Activated T-cell treated with anti-CD3 and anti-CD28 coated beads for 1 hour (primary cell): ENCODE results near the gene MAMDC2.

ENCODE experiments used
- DNase-seq: peaks from one replicate; pipeline ENCODE4 v3.0.0-alpha.2; 2020; ENCODE audit warnings: low read depth

The MAMDC2 gene, protein sequence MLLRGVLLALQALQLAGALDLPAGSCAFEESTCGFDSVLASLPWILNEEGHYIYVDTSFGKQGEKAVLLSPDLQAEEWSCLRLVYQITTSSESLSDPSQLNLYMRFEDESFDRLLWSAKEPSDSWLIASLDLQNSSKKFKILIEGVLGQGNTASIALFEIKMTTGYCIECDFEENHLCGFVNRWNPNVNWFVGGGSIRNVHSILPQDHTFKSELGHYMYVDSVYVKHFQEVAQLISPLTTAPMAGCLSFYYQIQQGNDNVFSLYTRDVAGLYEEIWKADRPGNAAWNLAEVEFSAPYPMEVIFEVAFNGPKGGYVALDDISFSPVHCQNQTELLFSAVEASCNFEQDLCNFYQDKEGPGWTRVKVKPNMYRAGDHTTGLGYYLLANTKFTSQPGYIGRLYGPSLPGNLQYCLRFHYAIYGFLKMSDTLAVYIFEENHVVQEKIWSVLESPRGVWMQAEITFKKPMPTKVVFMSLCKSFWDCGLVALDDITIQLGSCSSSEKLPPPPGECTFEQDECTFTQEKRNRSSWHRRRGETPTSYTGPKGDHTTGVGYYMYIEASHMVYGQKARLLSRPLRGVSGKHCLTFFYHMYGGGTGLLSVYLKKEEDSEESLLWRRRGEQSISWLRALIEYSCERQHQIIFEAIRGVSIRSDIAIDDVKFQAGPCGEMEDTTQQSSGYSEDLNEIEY

DNA sequence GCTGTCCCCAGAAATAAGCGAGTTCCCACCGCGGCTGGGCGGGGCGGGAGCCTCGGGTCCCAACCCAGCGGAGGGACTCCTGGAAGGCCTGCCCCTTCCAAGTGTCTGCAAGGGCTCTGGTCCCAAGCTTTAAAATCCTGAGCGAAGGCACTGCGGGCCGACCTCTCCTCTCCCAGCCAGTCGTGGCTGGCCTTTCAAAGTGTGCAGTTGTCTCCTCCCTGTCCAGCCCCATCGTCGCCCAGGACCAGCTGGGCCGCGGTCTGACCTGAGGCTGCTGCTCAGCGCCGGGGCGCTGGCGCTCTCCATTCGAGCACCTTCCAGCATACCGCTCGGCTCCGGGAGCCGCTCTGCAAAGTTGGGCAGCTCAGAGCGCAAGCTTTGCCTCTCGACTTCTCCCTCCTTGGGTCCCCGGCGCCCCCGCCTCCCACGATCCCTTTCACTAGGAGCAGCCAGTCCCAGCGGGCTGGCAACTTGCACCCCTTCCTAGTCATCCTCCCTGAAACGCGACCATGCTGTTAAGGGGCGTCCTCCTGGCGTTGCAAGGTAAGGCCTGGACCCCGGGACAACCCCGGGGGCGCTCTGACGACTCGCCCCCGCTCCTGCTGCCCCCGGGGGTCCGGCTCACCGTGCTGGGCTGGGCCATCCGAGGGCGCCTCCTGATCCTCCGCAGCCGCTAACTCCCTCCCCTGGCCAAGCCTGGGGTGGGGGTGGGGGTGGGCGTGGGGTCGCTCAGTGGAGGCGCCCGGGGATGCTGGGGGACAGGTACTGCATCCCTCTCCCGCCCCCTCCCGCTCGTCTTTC is at the start of gene MAMDC2:
Gene MAMDC2 (plus strand): TSS at position 160 of the 801 bp plus-strand sequence. CDS start 350 bp downstream, at position 510.
- DNase-seq = no peak

DNA sequence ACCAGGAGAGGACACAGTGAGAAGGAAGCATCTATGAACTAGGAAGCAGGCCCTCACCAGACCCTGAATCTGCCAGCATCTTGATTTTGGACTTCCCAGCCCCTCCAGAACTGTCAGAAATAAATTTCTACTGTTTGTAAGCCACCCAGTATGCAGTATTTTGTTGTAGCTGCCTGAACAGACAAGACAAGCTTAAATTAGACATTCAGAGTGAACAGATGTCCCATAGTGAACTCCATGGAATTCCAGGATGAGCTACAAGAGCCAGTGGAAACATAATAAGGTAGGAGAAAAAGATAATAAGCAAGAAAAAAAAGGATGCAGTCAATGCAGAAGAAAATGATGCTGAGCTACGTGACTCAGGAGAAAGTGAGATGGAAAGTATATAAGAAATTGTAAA is 47.8 kb upstream of the MAMDC2 start:
- DNase-seq = no peak

DNA sequence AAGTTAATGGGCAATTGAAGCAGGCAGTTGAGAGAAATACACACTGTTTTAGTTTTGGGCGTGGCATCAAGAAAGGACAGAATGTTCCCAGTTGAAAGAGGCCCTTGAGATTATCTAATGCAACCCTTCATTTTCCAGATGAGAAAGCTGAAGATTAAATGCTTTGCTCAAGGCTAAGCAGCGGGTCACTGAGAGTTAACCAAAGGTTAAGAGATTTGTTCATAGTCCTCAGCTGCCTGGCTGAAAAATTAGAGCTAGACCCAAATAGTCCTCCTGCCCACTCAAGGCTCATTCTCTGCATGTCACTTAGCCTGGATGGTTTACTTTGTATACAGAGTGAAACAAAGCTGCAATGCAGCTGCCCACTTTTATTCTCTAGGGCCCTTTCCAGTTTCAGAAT is 46.7 kb upstream of the MAMDC2 start:
- no peak for DNase-seq

DNA sequence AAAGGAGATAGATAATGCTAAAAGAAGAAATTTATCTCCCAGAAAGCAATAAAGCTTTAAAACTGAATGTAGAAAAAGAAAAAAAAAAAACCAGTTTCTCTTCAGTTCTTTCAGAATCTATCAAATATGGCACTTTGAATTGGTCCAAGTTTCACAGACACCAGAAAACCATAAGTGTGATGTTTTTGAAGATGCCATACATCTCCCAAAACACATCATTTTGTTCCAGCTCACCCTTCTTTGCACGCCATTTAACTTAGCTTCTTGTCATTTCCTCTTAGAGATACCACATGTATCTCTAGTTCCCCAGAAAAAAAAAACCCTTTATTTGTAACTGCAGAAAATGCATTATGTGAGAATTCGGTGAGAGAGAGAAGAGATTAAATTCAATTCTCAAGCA is 46.1 kb upstream of the MAMDC2 start:
- DNase-seq = no peak

DNA sequence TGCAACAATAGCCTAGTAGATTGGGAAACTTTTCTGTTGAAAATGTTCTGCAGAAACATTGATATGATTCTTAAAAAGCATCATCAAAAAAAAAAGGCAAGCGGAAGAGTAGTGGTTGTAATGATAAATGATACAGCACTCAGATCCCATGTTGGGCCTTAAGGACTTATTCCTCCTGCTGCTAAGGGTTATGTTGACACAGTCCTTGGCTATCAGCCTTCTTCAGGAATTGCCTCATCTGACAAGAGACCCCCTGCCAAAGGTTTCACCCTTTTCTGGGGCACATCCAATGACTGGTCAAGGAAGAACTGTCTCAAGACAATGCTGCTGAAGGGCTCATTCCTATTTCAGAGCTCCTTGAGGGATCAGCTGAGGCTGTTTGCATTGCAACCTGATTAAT is 44.3 kb upstream of the MAMDC2 start:
- no peak for DNase-seq

DNA sequence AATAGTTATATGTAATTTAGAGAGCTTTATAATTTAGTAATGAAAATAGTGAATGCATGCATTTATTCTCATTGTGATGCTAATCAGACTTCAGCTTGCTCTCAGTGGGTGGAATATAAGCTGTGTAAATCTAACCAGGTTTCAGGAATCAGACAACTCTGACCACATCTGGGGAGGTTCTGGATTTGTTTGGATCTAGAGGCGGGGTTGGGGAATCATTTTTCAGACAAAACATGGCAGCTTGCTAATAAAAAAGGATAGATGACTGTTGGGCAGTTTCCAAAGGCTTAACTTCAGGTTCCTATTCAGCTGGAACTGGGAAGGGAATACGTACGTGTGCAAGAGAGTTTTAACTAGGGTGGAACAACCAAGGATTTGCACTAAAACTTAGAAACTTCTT is 43.2 kb upstream of the MAMDC2 start:
- no peak for DNase-seq

DNA sequence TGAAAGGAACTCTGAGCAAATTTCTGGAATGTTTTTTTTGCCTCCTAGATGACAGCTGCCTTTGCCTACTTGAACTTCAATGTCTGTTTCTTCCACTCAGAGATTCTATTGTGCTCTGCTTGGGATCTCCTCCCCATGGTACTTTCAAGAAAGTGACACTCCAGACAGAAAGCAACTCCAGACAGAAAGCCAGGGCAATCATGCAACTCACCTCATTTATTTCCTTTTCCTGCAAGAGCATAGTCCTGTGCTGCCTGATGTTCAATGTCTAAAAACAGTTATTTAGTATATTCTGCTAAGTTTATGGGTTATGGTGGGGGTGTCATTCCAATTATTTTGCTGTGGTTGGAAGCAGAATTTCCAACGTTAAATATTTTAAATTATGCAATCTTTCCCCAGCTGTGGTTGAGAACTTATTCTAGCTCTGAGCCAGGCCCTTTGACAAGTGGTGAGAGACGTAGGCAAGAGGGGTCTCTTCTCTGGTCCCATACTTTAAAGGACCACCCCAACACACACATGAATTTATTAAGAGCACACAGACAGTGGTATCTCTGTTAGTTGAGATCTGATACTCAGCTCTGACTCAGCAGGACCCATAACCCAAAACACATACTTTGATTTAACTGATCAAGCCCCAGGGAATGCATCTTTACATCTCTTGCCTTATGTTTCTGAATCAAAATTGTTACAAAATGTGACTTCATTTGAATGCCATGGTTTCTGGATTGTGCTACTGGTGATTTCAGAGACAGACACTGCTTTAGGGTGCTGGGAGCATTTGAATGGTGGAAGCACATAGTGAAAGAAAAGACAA is 39.5 kb upstream of the MAMDC2 start:
- no peak for DNase-seq

DNA sequence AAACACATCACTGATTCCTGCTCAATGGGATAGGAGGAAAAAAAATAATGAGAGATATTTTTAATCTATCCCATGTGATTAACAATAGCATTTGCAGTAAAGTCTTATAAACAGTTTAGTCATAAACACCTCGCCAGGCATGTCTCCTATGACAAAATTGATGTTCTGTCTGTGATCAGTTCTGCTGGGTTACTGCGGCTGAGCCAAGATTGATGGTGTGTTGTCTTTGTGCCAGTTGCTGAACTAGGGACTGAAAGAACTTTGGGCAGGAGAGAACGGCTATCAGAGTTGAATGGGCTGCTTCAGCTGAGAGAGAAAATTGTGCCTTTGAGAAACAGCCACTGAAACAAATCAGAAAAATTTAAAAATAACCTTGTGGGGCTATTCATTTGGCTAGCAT is 37.3 kb upstream of the MAMDC2 start:
- DNase-seq = no peak

DNA sequence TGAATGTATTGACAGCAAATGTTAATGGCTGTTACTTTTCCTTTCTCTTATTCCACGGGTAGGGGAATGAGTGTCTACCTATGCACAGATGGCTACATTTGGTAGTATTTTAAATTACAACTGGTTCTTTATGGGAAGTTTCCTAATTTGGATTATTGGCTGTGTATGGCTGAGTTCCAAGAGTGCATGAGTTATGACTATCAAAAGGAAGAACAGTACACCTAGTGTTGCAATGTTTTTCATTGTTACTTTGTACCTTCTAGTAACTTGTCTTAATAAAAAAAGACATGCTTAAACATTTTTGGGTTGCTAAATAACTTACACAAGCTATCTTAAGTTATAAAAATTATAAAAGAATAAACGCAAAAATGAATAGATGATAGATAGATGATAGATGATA is 35.8 kb upstream of the MAMDC2 start:
- no peak for DNase-seq

DNA sequence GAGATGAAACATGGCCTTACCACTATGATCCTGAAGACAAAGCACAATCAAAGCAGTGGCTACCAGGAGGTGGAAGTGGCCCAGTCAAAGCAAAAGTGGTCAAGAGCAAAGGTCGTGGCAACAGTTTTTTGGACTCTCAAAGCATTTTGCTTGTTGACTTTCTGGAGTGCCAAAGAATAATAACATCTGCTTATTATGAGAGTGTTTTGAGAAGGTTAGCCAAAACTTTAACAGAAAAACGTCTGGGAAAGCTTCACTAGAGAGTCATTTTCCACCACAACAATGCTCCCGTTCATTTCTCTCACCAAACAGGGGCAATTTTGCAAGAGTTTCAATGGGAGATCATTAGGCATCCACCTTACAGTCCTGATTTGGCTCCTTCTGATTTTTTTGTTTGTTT is 33.6 kb upstream of the MAMDC2 start:
- DNase-seq = no peak

DNA sequence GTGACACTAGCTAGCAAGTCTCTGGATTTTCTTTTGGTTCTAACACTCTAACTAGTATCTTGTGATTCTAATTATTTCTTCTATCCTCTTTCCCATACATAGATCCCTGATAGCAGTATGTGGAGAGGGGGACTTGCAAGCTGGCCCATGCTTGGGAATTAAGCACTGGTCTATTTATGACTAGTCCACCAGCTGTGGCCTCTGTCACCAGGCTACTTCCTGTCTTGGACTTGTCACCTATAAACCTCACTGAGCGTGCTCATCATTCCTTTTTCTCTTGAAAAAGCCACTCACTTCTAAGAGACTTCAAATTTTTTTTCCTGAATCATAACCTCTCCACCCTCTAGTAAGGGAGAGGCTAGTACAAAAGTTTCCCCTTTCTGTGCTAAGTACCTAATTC is 32.3 kb upstream of the MAMDC2 start:
- DNase-seq = no peak

DNA sequence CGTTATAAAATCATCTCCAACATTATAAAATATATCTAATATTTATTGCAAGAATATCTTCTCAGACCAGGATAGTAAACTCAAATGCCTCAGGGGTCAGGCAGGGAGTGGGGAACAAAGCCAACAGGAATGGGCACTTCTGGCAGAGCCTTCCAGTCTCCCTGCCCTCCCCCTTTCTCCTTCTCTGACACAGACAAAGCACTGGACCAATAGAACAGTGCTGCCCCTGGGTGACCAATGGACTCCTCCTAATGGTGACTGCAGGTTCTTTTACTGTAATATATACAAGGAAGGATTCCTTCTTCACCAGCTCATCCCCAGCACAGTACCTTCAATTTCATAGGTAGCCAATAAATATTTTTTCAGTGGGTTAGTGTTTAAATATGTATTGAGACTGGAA is 31.1 kb upstream of the MAMDC2 start:
- DNase-seq = no peak

DNA sequence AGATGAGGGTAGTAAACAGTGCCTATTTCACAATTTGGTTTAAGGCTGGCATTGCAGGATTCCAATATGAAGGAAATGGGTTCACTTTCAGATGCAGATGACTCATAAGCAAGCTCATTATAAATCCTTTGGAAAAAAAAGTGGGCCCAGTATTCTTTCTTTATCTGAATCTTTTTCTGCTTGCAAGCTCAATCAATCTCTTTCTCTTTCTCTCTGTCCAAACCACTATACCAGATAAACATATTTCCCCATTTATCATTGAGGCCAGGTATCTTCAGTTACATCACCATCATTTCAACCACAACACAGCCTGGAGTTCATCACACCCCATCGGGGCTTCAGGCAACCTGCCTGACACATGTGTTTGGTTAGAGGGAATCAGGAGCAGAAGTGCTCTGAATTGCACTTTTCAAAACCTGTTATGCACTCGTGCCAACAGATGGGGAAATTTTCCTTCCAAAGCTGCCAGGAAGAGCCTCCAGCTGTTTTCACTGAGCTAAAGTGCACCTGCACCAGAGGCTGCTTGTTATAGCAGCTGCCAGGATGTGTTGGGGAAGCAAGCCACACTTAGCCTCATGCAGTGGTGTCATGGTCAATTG is 30.0 kb upstream of the MAMDC2 start:
- no peak for DNase-seq

DNA sequence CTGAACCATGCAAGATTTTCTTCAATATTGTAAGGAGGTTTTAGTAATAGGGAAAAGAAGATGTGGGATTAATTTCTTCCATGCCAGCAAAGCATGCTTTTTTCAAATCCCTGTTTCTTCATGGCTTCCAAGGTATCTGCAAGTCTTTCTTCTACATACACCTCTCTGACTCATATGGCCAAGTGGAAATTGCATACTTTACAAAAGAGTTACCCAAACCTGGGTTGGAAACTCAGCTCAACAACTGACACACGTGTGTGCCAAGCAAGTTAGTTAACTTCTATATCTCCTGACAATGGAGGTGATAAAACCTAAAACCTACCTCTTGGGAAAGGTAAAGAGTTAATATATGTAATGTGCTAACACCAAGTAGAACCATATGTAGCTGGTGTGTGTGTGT is 28.5 kb upstream of the MAMDC2 start:
- DNase-seq = no peak

DNA sequence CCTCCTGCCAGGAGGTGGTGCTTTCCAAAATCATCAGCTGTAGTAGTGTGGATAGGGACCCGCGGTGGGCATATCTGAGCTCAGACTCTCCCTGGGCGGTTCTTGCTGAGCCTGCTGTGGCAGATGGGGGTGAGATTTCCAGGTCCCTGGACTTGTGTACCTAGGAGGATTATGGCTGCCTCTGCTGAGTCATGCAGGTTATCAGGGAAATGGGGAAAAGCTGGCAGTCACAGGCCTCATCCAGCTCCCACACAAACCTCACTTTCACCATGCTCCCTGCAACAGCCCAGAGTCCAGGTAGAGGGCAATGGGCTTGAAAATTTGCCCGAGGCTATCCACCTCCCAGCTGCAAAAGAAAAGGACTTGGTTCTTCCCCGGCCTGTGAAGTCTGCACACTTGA is 23.4 kb upstream of the MAMDC2 start:
- DNase-seq = no peak

DNA sequence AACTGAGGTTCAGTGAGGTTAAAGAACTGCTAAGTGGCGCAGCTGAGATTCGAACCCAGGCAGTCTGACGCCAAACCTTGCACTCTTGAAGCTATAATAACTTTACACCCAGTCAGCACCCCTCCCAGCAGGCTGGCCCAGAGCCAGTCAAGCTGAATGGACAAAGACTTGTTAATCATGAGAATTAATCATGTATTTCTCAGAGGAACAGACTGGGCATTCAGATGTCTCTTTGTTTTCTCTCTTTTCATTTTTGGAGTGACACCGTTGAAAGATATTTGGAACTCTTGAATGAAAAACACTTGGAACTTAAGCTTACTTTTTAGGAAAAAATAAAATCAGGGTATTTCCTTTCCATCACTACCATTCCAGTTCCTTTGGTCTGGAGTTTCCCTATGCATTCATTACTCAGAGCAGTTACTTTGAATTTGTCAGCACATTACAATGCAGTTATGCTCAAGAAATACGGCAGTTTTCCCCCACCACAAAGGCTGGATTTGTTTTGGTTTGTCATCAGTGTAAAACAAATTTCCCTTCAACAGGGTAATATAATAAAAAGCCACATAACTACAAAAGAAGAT is 22.6 kb upstream of the MAMDC2 start:
- DNase-seq = no peak

DNA sequence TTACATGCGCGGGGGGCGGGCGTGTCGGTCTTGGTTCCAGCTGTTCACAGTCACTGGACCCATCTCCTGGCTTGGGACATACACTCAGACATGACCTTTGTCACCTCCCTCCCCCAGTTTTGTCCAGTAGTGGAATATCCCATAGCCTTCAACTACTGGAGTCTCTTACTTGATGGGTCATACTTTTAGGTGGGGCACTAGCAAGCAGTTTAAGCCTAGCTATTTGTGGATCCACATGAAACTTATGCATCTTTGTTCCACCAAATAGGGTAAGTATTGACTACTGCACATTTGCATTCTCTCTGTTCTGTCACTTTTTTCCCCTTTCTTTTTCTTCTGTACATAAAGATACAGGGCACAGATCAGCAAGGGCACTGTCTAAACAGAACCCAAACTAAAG is 15.4 kb upstream of the MAMDC2 start:
- DNase-seq = no peak

DNA sequence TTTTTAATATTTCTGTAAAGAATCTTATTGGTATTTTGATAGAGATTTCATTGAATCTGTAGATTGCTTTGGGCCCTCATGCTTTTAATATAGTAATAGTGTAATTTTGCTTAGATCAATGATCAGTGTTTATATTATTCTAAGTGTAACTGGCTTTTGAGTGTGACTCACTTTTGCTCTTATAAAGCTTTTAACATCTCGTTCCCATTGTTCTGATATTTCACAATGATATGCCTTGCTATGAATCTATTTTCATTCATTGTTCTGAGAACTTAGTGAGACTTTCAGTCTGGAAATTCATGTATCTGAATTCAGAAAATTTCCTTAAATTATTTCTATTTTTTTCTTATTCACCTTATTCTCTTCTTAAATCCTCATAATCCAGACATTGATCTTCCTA is 13.5 kb upstream of the MAMDC2 start:
- no peak for DNase-seq

DNA sequence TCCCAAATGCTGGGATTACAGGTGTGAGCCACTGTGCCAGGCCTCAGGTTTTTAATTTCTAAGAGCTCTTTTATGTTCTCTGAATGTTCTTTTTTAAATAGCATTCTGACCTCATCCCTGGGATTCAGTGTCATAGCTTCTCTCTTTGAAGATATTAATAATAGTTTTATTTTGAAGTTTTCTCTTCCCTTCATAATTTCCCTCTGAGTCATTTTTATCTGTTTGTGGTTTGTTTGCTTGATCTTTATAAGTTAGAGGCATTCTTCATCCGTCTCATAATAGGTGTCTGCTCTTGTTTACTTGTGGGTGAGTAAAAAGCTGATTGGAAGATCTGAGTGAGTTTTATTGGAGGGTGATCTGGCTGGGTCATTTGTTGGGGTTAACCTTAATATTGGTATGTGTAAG is 12.5 kb upstream of the MAMDC2 start:
- DNase-seq = no peak

DNA sequence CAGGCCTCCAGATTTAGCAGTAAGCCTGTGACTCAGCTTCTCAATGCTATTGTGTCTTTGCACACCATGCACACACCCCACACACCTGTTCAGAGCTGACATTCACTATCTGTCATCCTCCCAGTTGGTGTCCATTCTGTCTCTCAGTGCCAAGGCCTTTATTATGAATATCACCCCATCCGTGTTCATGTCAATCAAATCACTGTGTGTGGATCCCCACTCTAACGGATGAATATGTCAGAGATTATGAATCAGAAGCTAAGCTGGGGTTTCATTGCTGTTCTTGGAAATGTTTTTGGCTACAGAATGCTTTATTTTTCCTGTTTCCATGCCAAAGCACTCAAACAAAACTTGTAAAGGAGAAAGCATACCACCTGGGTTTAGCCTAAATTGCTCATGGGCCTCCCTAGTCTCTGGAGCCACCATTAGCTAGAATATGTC is 9.4 kb upstream of the MAMDC2 start:
- DNase-seq = no peak

DNA sequence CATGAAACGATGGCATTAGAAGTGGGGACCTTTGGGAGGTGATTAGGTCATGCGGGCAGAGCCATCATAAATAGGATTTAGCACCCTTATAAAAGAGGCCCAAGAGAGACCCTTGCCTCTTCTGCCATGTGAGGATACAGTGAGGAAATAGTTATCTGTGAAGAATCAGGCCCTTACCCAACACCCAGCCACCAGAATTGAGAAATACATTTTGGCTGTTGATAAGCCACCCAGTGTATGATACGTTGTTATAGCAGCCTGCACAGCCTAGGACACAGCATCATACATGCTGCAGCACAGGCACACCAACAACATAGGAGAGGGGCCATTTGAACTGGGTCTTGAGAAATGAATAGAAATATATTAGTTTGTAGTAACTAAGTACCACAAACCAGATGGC is 8.0 kb upstream of the MAMDC2 start:
- no peak for DNase-seq
